Raji (cell line): ENCODE measurements around the gene HIF3A.

Experiments
- POLR2A ChIP-seq: IDR thresholded peaks from 2 replicates; pipeline ENCODE4 v1.6.1; 2011; ENCODE audit warnings: low read depth, low read length, control low read depth; ENCODE audit not compliant: insufficient read depth

The HIF3A gene

DNA sequence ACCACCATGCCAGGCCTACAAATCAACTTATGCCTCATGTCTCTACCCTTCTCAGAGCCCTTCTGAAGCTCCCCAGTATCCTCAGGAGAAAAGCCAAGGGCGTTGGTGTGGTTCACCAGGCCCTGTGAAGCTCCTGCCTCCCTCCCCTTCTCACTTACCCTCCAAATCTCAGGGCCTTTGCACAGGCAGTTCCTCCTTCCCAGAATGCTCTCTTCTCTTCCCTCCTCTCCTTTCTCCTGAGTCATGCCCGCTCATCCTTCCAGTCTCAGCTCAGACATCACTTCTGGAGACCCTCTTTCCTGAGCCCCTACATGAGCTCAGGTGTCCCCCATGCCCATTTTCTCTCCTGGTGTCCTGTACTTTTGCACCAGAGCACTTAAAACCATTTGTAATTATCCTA is 20.5 kb downstream of the HIF3A start:
- no peak for TF ChIP-seq POLR2A

DNA sequence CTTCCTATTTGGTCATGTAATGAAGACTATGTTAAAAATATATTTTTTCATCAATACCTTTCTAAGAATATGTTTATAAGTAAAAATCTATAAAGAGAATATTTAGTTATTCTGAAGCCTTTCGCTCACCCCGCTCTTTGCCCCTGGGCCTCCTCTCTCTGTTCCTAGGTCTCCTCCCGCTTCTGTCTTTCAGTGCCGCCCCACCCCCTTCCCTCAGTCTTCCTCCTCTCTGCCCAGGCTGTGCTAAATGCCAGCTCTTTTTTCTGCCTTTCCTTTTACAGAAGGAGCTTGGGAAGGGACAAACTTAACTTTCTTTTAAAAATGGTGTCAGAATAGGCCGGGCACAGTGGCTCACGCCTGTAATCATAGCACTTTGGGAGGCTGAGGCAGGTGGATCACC is 22.8 kb downstream of the HIF3A start:
- no peak for TF ChIP-seq POLR2A

DNA sequence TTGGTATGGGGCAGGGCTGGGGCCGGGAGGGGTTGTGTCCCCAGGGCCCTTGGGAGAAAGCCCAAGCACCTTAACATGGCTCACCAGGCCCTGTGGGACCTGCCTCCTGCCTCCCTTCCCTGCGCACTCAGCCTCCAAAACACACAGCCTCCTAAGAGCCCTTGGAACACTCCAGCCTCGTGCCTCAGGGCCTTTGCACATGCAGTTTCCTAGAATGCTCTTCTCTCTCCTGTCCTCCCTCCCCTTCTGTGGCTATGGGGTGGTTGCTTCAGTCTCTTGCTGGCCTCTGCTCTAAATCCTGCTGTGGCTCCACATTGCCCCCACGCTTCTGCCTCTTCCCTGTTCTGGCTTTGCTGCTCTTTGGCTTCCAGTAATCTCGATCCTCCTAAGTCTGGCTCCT is 23.7 kb downstream of the HIF3A start:
- TF ChIP-seq POLR2A: no peak

GRCh38 chr19:46321653-46322052 is 24.8 kb downstream of the HIF3A start:
- no peak for TF ChIP-seq POLR2A

DNA sequence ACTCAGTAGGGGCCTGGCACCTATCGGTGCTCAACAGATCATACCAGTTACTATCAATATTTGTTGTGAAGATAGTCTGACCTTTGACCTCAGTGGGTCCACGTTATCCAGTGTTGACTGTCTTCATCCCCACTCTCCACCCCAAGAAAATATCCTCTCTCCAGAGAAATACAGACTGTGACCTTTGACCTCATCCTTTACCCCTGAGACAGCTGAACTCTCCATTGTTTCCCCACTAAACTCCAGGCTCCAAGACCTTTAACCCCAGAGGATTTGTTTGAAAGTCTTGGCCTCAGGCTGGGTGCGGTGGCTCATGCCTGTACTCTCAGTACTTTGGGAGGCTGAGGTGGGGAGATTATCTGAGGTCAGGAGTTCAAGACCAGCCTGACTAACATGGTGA is 27.4 kb downstream of the HIF3A start:
- TF ChIP-seq POLR2A: no peak

DNA sequence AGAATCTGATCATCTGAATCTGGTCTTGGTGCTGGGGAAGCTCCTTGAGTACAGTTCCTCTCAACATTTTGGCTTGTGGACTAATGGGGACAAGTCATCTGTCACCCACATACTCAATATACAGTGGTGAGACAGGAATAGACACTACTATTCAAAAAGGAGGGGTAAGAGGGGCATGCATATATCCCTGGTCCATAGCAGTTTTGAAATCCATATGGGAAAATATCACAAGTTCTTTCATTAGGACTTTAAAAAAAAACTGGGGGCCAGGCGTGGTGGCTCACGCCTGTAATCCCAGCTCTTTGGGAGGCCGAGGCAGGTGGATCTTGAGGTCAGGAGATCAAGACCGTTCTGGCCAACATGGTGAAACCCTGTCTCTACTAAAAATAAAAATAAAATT is 29.8 kb downstream of the HIF3A start:
- TF ChIP-seq POLR2A: no peak

DNA sequence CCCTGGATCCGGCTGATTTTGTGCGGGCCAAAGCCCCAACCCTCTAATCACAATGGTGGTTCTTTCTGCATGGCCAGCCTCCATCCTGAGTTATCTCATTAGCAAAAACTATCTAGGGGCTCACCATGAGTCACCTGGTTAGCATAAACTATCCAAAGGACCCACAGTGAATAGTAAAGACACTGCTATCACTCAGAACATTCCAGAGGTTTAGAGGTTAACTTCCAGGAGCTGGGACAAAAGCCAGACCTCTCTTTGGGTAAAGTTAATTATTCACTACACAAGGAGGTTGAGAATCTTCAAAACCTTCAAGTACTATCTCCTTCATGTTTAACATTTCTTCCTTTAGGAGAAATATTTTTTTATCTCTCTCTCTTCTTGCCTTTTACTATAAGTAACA is 31.2 kb downstream of the HIF3A start:
- no peak for TF ChIP-seq POLR2A

- no peak for TF ChIP-seq POLR2A
These were observed 33.6 kb downstream of the HIF3A start for GRCh38 chr19:46330319-46330918.

- TF ChIP-seq POLR2A: no peak
These were observed 40.6 kb downstream of the HIF3A start for GRCh38 chr19:46337487-46337886.

DNA sequence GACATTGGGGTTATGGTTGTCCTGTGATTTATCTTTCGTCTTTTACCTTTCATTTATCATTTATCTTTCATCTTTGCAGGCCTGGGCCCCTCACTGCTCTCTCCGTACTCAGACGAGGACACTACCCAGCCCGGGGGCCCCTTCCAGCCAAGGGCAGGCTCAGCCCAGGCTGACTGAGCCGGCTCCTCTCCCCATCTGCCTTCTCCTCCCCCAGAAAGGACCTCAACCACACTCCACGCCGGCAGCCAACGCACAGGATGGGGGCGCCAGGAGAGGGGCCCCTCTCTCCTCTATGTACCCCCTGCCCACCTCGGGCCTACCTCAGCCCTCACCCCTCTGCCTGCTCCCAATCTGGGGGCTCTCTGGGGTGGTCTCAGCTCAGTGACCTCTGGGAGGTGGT is 42.6 kb downstream of the HIF3A start:
- TF ChIP-seq POLR2A: no peak

GRCh38 chr19:46340051-46340659 is 43.3 kb downstream of the HIF3A start:
- TF ChIP-seq POLR2A: no peak

DNA sequence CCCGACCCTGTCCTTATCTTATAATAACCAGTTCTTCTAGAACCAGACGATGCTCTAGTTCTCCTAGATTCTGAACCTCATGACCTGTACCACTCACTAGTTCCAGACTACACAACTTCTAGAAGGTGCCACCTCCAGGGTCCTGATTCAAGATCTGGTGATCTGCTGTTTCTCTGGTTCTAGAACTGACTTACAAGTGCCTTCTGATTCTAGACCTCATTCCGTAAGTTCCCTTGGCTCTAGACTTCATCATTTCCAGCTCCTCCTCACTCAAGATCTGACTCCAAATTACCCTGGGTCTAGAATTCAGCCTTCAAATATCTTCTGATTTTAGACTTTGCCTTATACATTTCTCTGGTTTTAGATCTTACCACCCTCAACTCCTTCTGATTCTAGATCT is 45.1 kb downstream of the HIF3A start:
- no peak for TF ChIP-seq POLR2A

DNA sequence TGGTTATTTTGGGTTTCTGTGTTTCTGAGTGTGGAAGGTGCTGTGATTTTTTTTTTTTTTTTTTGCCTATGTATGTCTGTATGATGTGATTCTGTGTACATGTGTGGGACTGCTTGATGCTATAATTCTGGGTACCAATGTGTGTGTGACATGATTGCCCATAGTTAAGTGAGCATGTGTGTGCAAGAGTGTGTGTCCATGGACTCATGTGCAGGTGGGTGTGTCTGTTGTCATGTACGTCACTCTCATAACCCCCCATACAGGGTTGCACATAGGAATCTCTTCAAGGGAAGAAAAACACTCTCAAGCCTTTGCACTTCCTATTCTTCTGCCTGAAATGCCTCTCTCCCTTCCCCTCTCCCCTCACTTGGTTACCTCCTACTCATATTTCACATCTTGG is 47.5 kb downstream of the HIF3A start:
- no peak for TF ChIP-seq POLR2A

DNA sequence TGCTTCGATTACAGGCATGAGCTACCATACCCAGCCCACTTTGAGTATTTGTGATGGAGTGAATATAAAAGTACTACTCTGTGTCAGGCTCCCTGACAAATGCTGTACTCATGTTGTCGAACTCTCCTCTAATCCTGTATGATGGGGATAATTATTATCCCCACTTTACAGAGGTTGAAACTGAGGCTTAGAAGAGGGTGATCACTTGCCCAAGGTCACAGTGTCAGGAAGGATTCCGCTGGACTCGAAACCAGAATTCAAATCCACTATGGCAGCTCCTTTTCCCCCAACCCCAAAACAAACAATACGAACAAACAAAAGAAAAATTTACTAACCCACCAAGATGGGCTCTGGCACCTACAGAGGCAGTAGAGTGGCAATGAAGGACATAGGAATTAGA is 48.3 kb downstream of the HIF3A start:
- TF ChIP-seq POLR2A: no peak

DNA sequence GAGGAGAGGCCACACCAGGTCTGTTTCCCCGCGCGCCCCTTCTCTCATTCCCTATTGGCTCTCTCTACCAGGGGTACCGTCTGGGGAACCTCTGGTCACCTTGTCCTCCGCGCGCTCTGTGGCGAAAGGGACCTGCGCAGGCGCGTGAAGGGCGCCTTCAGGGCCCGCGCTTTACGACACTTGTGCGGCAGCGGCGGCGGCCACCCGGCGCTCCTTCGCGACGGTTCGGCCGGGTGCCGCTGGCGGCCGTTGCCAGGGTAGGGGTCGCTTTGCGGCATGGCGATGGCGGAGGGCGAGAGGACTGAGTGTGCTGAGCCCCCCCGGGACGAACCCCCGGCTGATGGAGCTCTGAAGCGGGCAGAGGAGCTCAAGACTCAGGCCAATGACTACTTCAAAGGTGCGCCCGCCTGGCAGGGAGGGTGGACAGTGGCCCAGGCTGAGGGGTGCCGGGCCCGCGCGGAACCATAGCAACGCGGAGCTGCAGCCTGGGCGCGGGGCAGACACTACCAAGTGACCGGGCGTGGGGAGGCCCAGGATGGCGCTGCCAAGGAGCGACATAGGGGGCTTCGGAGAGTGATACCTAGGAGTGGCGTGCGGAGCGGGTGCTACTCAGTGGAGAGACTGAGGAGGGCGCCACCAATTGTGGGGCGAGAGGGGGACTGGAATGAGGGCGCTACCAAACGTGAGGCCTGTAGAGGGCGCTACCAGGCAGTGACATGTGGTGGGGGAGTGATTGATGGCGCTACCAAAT is 50.2 kb downstream of the HIF3A start, which contains the start of gene PPP5C:
TSS of gene PPP5C (plus strand) at position 267 of the 751 bp plus-strand sequence. CDS start at position 277, 10 bp downstream.
- peak; percentile 75 for TF ChIP-seq POLR2A

GRCh38 chr19:46347572-46347883 is 50.7 kb downstream of the HIF3A start:
- TF ChIP-seq POLR2A: no peak
